IPS-18a (cell line): ENCODE results near the gene CAPRIN1.
A peak's percentile ranks its signal among the peaks of the same experiment; 100 is the strongest.

Experiments used
- H3K27ac ChIP-seq: one replicate; pipeline ENCODE4 v1.5.1; 2013; ENCODE audit warnings: low read length
- H3K27me3 ChIP-seq: one replicate; pipeline ENCODE4 v1.6.1; 2013; ENCODE audit warnings: mild to moderate bottlenecking, low read length; ENCODE audit not compliant: control insufficient read depth, insufficient read depth
- H3K36me3 ChIP-seq: one replicate; pipeline ENCODE4 v1.6.1; 2013; ENCODE audit warnings: low read depth, low read length; ENCODE audit not compliant: control insufficient read depth
- H3K4me1 ChIP-seq: one replicate; pipeline ENCODE4 v1.6.1; 2013; ENCODE audit warnings: low read depth, low read length; ENCODE audit not compliant: control insufficient read depth
- H3K4me3 ChIP-seq: one replicate; pipeline ENCODE4 v1.5.1; 2013; ENCODE audit warnings: low read length
- H3K9ac ChIP-seq: one replicate; pipeline ENCODE4 v1.6.1; 2013; ENCODE audit warnings: mild to moderate bottlenecking, low read length, moderate library complexity
- H3K9me3 ChIP-seq: one replicate; pipeline ENCODE4 v1.6.1; 2013; ENCODE audit warnings: low read depth, low read length; ENCODE audit not compliant: control insufficient read depth

Gene CAPRIN1

GRCh38 chr11:34105079-34105956 is 53.8 kb downstream of the CAPRIN1 start, which contains the start of gene NAT10:
TSS of gene NAT10 (plus strand) at chr11:34105629. CDS start at chr11:34108226, 2,597 bp downstream.
- peaks cover 8% of the 10 kb centered on the region for H3K4me1 ChIP-seq
- peak within 1 kb of the TSS; percentile 87 for H3K27ac ChIP-seq
- H3K27me3 ChIP-seq: no peaks in the 10 kb centered on the region
- H3K9me3 ChIP-seq: no peaks in the 10 kb centered on the region
- H3K4me3 ChIP-seq: peak within 1 kb of the TSS; percentile 93
- peaks cover 34% of the 10 kb centered on the region for H3K36me3 ChIP-seq
- H3K9ac ChIP-seq: peak within 1 kb of the TSS; percentile 94

- H3K9me3 ChIP-seq: no peaks in the 10 kb centered on the region
- H3K27me3 ChIP-seq: no peaks in the 10 kb centered on the region
- H3K36me3 ChIP-seq: peaks cover 35% of the 10 kb centered on the region
- peak overlapping the region; percentile 93 for H3K4me3 ChIP-seq
- peaks cover 8% of the 10 kb centered on the region for H3K4me1 ChIP-seq
- H3K27ac ChIP-seq: peak overlapping the region; percentile 72
- peak overlapping the region; percentile 94 for H3K9ac ChIP-seq
Observed at GRCh38 chr11:34105957-34106504, 54.5 kb downstream of the CAPRIN1 start.

- no peak overlapping the region for H3K4me3 ChIP-seq
- H3K27ac ChIP-seq: no peak overlapping the region
- H3K27me3 ChIP-seq: no peaks in the 10 kb centered on the region
- no peaks in the 10 kb centered on the region for H3K9me3 ChIP-seq
- no peaks in the 10 kb centered on the region for H3K4me1 ChIP-seq
- H3K36me3 ChIP-seq: peaks cover 77% of the 10 kb centered on the region
- H3K9ac ChIP-seq: no peak overlapping the region
Observed at GRCh38 chr11:34111722-34112270, 60.3 kb downstream of the CAPRIN1 start.

GRCh38 chr11:34114014-34114413 is 62.5 kb downstream of the CAPRIN1 start:
- no peak overlapping the region for H3K27ac ChIP-seq
- H3K4me3 ChIP-seq: no peak overlapping the region
- H3K4me1 ChIP-seq: no peaks in the 10 kb centered on the region
- peaks cover 86% of the 10 kb centered on the region for H3K36me3 ChIP-seq
- no peaks in the 10 kb centered on the region for H3K9me3 ChIP-seq
- no peak overlapping the region for H3K9ac ChIP-seq
- no peaks in the 10 kb centered on the region for H3K27me3 ChIP-seq

GRCh38 chr11:34114471-34114870 is 62.9 kb downstream of the CAPRIN1 start:
- Histone ChIP-seq H3K9me3 (no peaks in the 10 kb centered on the region), H3K4me1 (no peaks in the 10 kb centered on the region), H3K36me3 (peaks cover 86% of the 10 kb centered on the region), H3K9ac (no peak overlapping the region), H3K27me3 (no peaks in the 10 kb centered on the region), H3K4me3 (no peak overlapping the region), H3K27ac (no peak overlapping the region)

- Histone ChIP-seq H3K27me3 (no peaks in the 10 kb centered on the region), H3K9ac (no peak overlapping the region), H3K4me3 (no peak overlapping the region), H3K36me3 (peaks cover 89% of the 10 kb centered on the region), H3K9me3 (no peaks in the 10 kb centered on the region), H3K27ac (no peak overlapping the region), H3K4me1 (no peaks in the 10 kb centered on the region)
Observed at GRCh38 chr11:34120651-34121050, 69.1 kb downstream of the CAPRIN1 start.

GRCh38 chr11:34124885-34125668 is 73.5 kb downstream of the CAPRIN1 start:
- no peaks in the 10 kb centered on the region for H3K4me1 ChIP-seq
- no peak overlapping the region for H3K27ac ChIP-seq
- H3K27me3 ChIP-seq: no peaks in the 10 kb centered on the region
- no peaks in the 10 kb centered on the region for H3K9me3 ChIP-seq
- H3K9ac ChIP-seq: no peak overlapping the region
- H3K36me3 ChIP-seq: peaks cover 74% of the 10 kb centered on the region
- no peak overlapping the region for H3K4me3 ChIP-seq

GRCh38 chr11:34126959-34127848 is 75.7 kb downstream of the CAPRIN1 start:
- no peaks in the 10 kb centered on the region for H3K27me3 ChIP-seq
- no peak overlapping the region for H3K9ac ChIP-seq
- no peaks in the 10 kb centered on the region for H3K9me3 ChIP-seq
- no peak overlapping the region for H3K27ac ChIP-seq
- peaks cover 72% of the 10 kb centered on the region for H3K36me3 ChIP-seq
- H3K4me1 ChIP-seq: no peaks in the 10 kb centered on the region
- no peak overlapping the region for H3K4me3 ChIP-seq

- no peak overlapping the region for H3K9ac ChIP-seq
- H3K36me3 ChIP-seq: peaks cover 71% of the 10 kb centered on the region
- H3K4me1 ChIP-seq: no peaks in the 10 kb centered on the region
- no peaks in the 10 kb centered on the region for H3K9me3 ChIP-seq
- no peak overlapping the region for H3K27ac ChIP-seq
- no peak overlapping the region for H3K4me3 ChIP-seq
- H3K27me3 ChIP-seq: no peaks in the 10 kb centered on the region
Observed at GRCh38 chr11:34128824-34129223, 77.3 kb downstream of the CAPRIN1 start.

GRCh38 chr11:34132261-34132965 is 80.9 kb downstream of the CAPRIN1 start:
- peaks cover 64% of the 10 kb centered on the region for H3K36me3 ChIP-seq

More at GRCh38 chr11:34132261-34132965, 80.9 kb downstream of the CAPRIN1 start:
- H3K4me1 ChIP-seq: no peaks in the 10 kb centered on the region
- H3K4me3 ChIP-seq: no peak overlapping the region
- H3K27ac ChIP-seq: no peak overlapping the region
- no peaks in the 10 kb centered on the region for H3K27me3 ChIP-seq
- no peaks in the 10 kb centered on the region for H3K9me3 ChIP-seq
- no peak overlapping the region for H3K9ac ChIP-seq
